ENCODE results near the gene MESD.

MESD gene

GRCh38 chr15:80953953-80954778 lies 35.5 kb downstream of the MESD start:
- Histone ChIP-seq H3K9ac (ENCODE audit: low read length) (no peak overlapping the region), H3K9me3 (ENCODE audit: insufficient read depth, low read length) (no peaks in the 10 kb centered on the region)
- no peak for TF ChIP-seq EZH2phosphoT487 (IDR thresholded peaks at IDR 0.05; ENCODE audit: low read depth)
- TF ChIP-seq CTCF (IDR thresholded peaks at IDR 0.05; ENCODE audit: low read depth, low read length): no peak

GRCh38 chr15:80953001-80953952 lies 36.3 kb downstream of the MESD start:
- Histone ChIP-seq H3K27me3 (ENCODE audit: low read depth, low read length) (no peaks in the 10 kb centered on the region), H3K4me2 (ENCODE audit: low read length) (no peak overlapping the region), H3K79me2 (ENCODE audit: low read length) (no peaks in the 10 kb centered on the region), H2AFZ (ENCODE audit: low read depth, low read length) (no peak overlapping the region), H4K20me1 (ENCODE audit: insufficient read depth, low read length) (no peaks in the 10 kb centered on the region), H3K4me1 (ENCODE audit: low read length) (peaks cover 2% of the 10 kb centered on the region; the same call in 1 of the 2 replicates), H3K27ac (ENCODE audit: low read length) (no peak overlapping the region), H3K9ac (ENCODE audit: low read length) (no peak overlapping the region), H3K4me3 (ENCODE audit: low read length) (no peak overlapping the region), H3K36me3 (replicated peaks; ENCODE audit: low read depth, low read length) (peaks cover 35% of the 10 kb centered on the region), H3K9me3 (ENCODE audit: insufficient read depth, low read length) (no peaks in the 10 kb centered on the region)
- TF ChIP-seq CTCF (IDR thresholded peaks at IDR 0.05; ENCODE audit: low read depth, low read length) (no peak), EZH2phosphoT487 (IDR thresholded peaks at IDR 0.05; ENCODE audit: low read depth) (no peak)

More at GRCh38 chr15:80953953-80954778, 35.5 kb downstream of the MESD start:
- peaks cover 2% of the 10 kb centered on the region; the same call in 1 of the 2 replicates for H3K4me1 ChIP-seq (ENCODE audit: low read length)
- H2AFZ ChIP-seq (ENCODE audit: low read depth, low read length): no peak overlapping the region
- no peak overlapping the region for H3K4me3 ChIP-seq (ENCODE audit: low read length)
- H3K27ac ChIP-seq (ENCODE audit: low read length): no peak overlapping the region
- no peak overlapping the region for H3K4me2 ChIP-seq (ENCODE audit: low read length)
- peaks cover 33% of the 10 kb centered on the region for H3K36me3 ChIP-seq (replicated peaks; ENCODE audit: low read depth, low read length)
- no peaks in the 10 kb centered on the region for H3K27me3 ChIP-seq (ENCODE audit: low read depth, low read length)
- no peaks in the 10 kb centered on the region for H3K79me2 ChIP-seq (ENCODE audit: low read length)
- peaks cover 4% of the 10 kb centered on the region; the same call in 1 of the 2 replicates for H4K20me1 ChIP-seq (ENCODE audit: insufficient read depth, low read length)

- Histone ChIP-seq H3K4me2 (ENCODE audit: low read length) (no peak overlapping the region), H3K27ac (ENCODE audit: low read length) (no peak overlapping the region), H2AFZ (ENCODE audit: low read depth, low read length) (no peak overlapping the region), H3K9ac (ENCODE audit: low read length) (no peak overlapping the region), H3K36me3 (replicated peaks; ENCODE audit: low read depth, low read length) (peaks cover 44% of the 10 kb centered on the region), H3K4me3 (ENCODE audit: low read length) (no peak overlapping the region), H3K4me1 (ENCODE audit: low read length) (peaks cover 2% of the 10 kb centered on the region; the same call in 1 of the 2 replicates), H3K9me3 (ENCODE audit: insufficient read depth, low read length) (no peaks in the 10 kb centered on the region), H3K79me2 (ENCODE audit: low read length) (no peaks in the 10 kb centered on the region), H3K27me3 (ENCODE audit: low read depth, low read length) (no peaks in the 10 kb centered on the region), H4K20me1 (ENCODE audit: insufficient read depth, low read length) (no peaks in the 10 kb centered on the region)
- TF ChIP-seq EZH2phosphoT487 (IDR thresholded peaks at IDR 0.05; ENCODE audit: low read depth): no peak
- TF ChIP-seq CTCF (IDR thresholded peaks at IDR 0.05; ENCODE audit: low read depth, low read length): no peak
Observed at GRCh38 chr15:80951941-80952340, 37.7 kb downstream of the MESD start.
